Natural killer cell (primary cell): Measurements from ENCODE around the gene SIGLEC14. TPM values are rescaled to one million over a fixed set of nuclear protein-coding genes. Genes with fewer than 3 reads are reported as not detected.

Experiments used
- ATAC-seq, 3 donors: fragments of 150-1000 bp in 2 of 3; fragments of 200-7000 bp in 1 of 3; cut with Tn5 transposase; 1 replicate in 1 of 3; 2 replicates in 2 of 3; pipeline ENCODE4 v1.10.0; 2021; ENCODE audit warnings: mild to moderate bottlenecking in 2 of 3, moderate library complexity in 2 of 3
- DNase-seq, 2 donors: peaks; one replicate each; pipeline versions ENCODE4 v3.0.0 to v3.0.0-alpha.2; 2013 to 2021; ENCODE audit warnings: mixed read lengths in 1 of 2
- H3K27ac ChIP-seq: one replicate; pipeline ENCODE4 v1.5.1; 2013; ENCODE audit warnings: mild to moderate bottlenecking, low read length
- H3K27me3 ChIP-seq: one replicate; pipeline ENCODE4 v1.6.1; 2013; ENCODE audit warnings: low read length; ENCODE audit not compliant: control insufficient read depth, insufficient read depth
- H3K36me3 ChIP-seq: one replicate; pipeline ENCODE4 v1.6.1; 2013; ENCODE audit warnings: low read length; ENCODE audit not compliant: control insufficient read depth, insufficient read depth
- H3K4me1 ChIP-seq: one replicate; pipeline ENCODE4 v1.6.1; 2013; ENCODE audit warnings: low read length; ENCODE audit not compliant: control insufficient read depth, insufficient read depth
- H3K4me3 ChIP-seq: one replicate; pipeline ENCODE4 v1.5.1; 2013; ENCODE audit warnings: low read length
- H3K9me3 ChIP-seq: one replicate; pipeline ENCODE4 v1.6.1; 2013; ENCODE audit warnings: low read length; ENCODE audit not compliant: control insufficient read depth, insufficient read depth
- H3K27ac Mint-ChIP-seq, 2 donors: one replicate each; pipeline ENCODE4 v1.8.0; 2022; ENCODE audit warnings: mild to moderate bottlenecking in 2 of 2, mixed read lengths in 2 of 2, moderate library complexity in 1 of 2
- H3K27me3 Mint-ChIP-seq, 2 donors: one replicate each; pipeline ENCODE4 v1.8.0; 2022; ENCODE audit warnings: low read depth in 2 of 2, mixed read lengths in 2 of 2
- H3K36me3 Mint-ChIP-seq: one replicate; pipeline ENCODE4 v1.8.0; 2022; ENCODE audit warnings: mixed read lengths
- H3K4me1 Mint-ChIP-seq, 2 donors: one replicate each; pipeline ENCODE4 v1.8.0; 2022; ENCODE audit warnings: mixed read lengths in 2 of 2
- H3K4me3 Mint-ChIP-seq: one replicate; pipeline ENCODE4 v1.8.0; 2022; ENCODE audit warnings: mild to moderate bottlenecking, moderate library complexity, mixed read lengths
- H3K9me3 Mint-ChIP-seq, 2 donors: one replicate each; pipeline ENCODE4 v1.8.0; 2022; ENCODE audit warnings: mixed read lengths in 2 of 2
- WGBS: methylation state at CpG from one replicate; pipeline ENCODE4 v1.1.7; 2013; ENCODE audit warnings: missing lambda C conversion rate; ENCODE audit not compliant: insufficient coverage; 5-methylcytosine and 5-hydroxymethylcytosine counted together
- intact Hi-C: fragments of 100-400 bp; cut with micrococcal nuclease; formaldehyde crosslinking; loops from one replicate; pipeline ENCODE4 v1.14.2; 2022
- total RNA-seq, 4 donors: library from RNA; stranded (reverse); fragments of 120-200 nt in 1 of 4; gene quantifications; one replicate each; pipeline versions ENCODE4 v1.2.3 to v1.2.4, GENCODE V29; 2013 to 2022
- TF ChIP-seq, protein P1 (sequence below): fragments of 200-600 bp; IDR thresholded peaks from one replicate; pipeline ENCODE4 v1.8.0; 2022; ENCODE audit warnings: antibody characterized with exemption

The SIGLEC14 gene
- total RNA-seq, 3 donors from 2014 or later (not counting 1 experiment from before 2014, with no cell fraction given): 2.7 to 4.9 (median 2.9) TPM

DNA sequence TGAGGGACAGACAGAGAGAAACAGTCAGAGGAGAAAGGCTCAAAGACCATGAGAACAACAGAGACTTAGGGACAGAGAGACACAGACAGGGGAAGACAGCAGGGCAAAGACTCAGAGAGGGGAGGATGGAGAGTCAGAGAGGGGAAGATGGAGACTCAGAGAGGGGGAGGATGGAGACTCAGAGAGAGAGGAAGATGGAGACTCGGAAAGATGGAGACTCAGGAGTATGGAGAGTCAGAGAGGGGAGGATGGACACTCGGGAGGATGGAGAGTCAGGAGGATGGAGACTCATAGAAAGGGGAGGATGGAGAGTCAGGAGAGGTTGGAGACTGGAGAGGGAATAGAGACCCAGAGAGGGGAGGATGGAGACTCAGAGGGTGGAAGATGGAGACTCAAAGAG is 47.2 kb upstream of the SIGLEC14 start:
- Histone ChIP-seq H3K27me3 (peaks cover 12% of the 10 kb centered on the region), H3K36me3 (no peaks in the 10 kb centered on the region), H3K4me3 (no peak overlapping the region), H3K4me1 (peaks cover 15% of the 10 kb centered on the region), H3K27ac (no peak overlapping the region), H3K9me3 (no peaks in the 10 kb centered on the region)
- H3K36me3 Mint-ChIP-seq: no peaks in the 10 kb centered on the region
- TF ChIP-seq, protein P1, sequence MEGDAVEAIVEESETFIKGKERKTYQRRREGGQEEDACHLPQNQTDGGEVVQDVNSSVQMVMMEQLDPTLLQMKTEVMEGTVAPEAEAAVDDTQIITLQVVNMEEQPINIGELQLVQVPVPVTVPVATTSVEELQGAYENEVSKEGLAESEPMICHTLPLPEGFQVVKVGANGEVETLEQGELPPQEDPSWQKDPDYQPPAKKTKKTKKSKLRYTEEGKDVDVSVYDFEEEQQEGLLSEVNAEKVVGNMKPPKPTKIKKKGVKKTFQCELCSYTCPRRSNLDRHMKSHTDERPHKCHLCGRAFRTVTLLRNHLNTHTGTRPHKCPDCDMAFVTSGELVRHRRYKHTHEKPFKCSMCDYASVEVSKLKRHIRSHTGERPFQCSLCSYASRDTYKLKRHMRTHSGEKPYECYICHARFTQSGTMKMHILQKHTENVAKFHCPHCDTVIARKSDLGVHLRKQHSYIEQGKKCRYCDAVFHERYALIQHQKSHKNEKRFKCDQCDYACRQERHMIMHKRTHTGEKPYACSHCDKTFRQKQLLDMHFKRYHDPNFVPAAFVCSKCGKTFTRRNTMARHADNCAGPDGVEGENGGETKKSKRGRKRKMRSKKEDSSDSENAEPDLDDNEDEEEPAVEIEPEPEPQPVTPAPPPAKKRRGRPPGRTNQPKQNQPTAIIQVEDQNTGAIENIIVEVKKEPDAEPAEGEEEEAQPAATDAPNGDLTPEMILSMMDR: no peak
- H3K4me1 Mint-ChIP-seq: peaks cover under 1 to 14% of the 10 kb centered on the region in 2 donors
- ATAC-seq (no peak), DNase-seq (no peak)
- H3K27ac Mint-ChIP-seq: no peak overlapping the region
- H3K4me3 Mint-ChIP-seq: no peak overlapping the region
- WGBS: 88% methylated on average over 2 of the region's 2 CpGs
- H3K27me3 Mint-ChIP-seq: peaks cover 12 to 42% of the 10 kb centered on the region in 2 donors
- intact Hi-C loops: no loop called here
- H3K9me3 Mint-ChIP-seq: no peaks in the 10 kb centered on the region

DNA sequence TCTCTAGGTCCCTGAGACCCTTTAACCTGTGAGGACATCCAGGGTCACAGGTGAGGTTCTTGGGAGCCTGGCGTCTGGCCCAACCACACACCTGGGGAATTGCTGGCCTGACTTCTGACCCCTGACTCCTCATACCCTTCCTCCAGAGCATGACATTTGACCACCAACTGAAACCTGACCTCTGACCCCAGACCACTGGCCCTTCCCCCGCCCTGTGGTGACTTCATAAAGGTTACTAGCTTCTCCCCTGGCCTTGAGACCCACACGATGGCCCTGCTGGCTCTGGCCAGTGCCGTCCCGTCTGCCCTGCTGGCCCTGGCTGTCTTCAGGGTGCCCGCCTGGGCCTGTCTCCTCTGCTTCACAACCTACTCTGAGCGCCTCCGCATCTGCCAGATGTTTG is 46.6 kb upstream of the SIGLEC14 start, which contains the start of gene SPACA6:
TSS of gene SPACA6 (plus strand) at position 71 of the 400 bp plus-strand sequence. CDS start at position 268, 197 bp downstream.
- DNase-seq (no peak), ATAC-seq (no peak)
- peaks cover 16% of the 10 kb centered on the region for H3K27me3 ChIP-seq
- Mint-ChIP-seq H3K36me3 (no peaks in the 10 kb centered on the region), H3K4me3 (no peak within 1 kb of the TSS), H3K27ac (no peak within 1 kb of the TSS), H3K27me3 (peaks cover 18 to 48% of the 10 kb centered on the region in 2 donors), H3K9me3 (no peaks in the 10 kb centered on the region), H3K4me1 (peaks cover 6 to 20% of the 10 kb centered on the region in 2 donors)
- intact Hi-C loops: no loop called here
- peaks cover 15% of the 10 kb centered on the region for H3K4me1 ChIP-seq
- no peaks in the 10 kb centered on the region for H3K36me3 ChIP-seq
- no peak within 1 kb of the TSS for H3K4me3 ChIP-seq
- TF ChIP-seq, protein P1: no peak
- 91% methylated on average over 8 of the region's 8 CpGs for WGBS
- H3K9me3 ChIP-seq: no peaks in the 10 kb centered on the region
- H3K27ac ChIP-seq: no peak within 1 kb of the TSS

DNA sequence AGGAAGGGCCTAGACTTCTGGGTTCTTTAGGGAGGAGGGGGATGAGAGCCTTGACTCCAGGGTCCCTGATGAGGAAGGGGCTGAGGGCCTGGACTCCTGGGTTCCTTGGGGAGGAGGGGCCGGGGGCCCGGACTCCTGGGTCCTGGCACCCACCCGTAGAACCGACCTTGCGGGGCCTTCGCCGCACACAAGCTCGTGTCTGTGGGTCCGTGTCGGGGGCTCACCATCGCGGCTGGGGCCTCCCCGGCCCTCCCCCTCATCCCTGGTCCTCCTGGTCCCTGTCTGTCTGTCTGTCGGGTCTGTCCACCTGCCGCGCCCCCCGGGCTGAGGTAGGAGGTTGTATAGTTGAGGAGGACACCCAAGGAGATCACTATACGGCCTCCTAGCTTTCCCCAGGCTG is 45.8 kb upstream of the SIGLEC14 start:
- TF ChIP-seq, protein P1: no peak
- H3K27ac Mint-ChIP-seq: no peak overlapping the region
- no peak for DNase-seq
- Histone ChIP-seq H3K27ac (no peak overlapping the region), H3K4me1 (peaks cover 15% of the 10 kb centered on the region), H3K27me3 (peaks cover 24% of the 10 kb centered on the region), H3K4me3 (no peak overlapping the region), H3K36me3 (no peaks in the 10 kb centered on the region), H3K9me3 (no peaks in the 10 kb centered on the region)
- no peak for ATAC-seq
- WGBS: 95% methylated on average over 17 of the region's 18 CpGs
- H3K36me3 Mint-ChIP-seq: no peaks in the 10 kb centered on the region
- peaks cover 6 to 23% of the 10 kb centered on the region in 2 donors for H3K4me1 Mint-ChIP-seq
- H3K27me3 Mint-ChIP-seq: peaks cover 24 to 56% of the 10 kb centered on the region in 2 donors
- H3K4me3 Mint-ChIP-seq: no peak overlapping the region
- intact Hi-C loops: no loop called here
- H3K9me3 Mint-ChIP-seq: no peaks in the 10 kb centered on the region
